Fibroblast of lung (primary cell): ENCODE data around the gene MYO1E.

Experiments used
- CTCF ChIP-seq, 2 donors: IDR thresholded peaks in 1 of 2; conservative IDR thresholded peaks in 1 of 2; 1 replicate in 1 of 2; 2 replicates in 1 of 2; pipeline ENCODE4 v1.5.1; 2011 to 2012; ENCODE audit warnings: low read length in 2 of 2, control low read depth in 1 of 2, inconsistent platforms in 1 of 2, low read depth in 1 of 2, mild to moderate bottlenecking in 1 of 2
- EZH2 ChIP-seq: IDR thresholded peaks from 2 replicates; pipeline ENCODE4 v1.5.1; 2012; ENCODE audit warnings: low read length, control low read depth, mild to moderate bottlenecking; ENCODE audit errors: missing control alignments

GRCh38 chr15:59364248-59364647 lies 8.4 kb downstream of the MYO1E start:
- TF ChIP-seq CTCF (conservative IDR thresholded peaks at IDR 0.05 in 1 of 2, IDR thresholded peaks at IDR 0.05 in 1 of 2; ENCODE audit: low read depth in 1 of 2, low read length in 2 of 2) (no peak), EZH2 (no peak)
